LNCAP (cell line): ENCODE results near the gene SPATA21.

Source experiments
- TF ChIP-seq, protein P1 (sequence below): fragments of 450-650 bp; IDR thresholded peaks from 2 replicates; pipeline ENCODE4 v1.5.1; 2017; ENCODE audit warnings: mild to moderate bottlenecking

Gene SPATA21

DNA sequence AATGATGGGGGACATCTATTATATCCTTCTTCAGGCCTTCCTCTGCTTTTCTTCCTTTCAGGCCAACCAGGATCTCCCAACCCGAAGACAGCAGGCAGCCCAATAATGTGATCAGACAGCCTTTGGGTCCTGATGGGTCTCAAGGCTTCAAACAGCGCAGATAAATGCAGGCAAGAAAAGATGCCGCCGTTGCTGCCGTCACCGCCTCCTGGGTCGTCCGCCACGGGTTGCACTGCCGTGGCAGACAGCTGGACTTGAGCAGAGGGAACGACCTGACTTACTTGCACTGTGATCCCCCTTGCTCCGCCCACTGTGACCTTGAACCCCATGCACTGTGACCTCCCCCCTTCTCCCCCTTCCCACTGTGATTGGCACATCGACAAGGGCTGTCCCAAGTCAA, 42.2 kb downstream of the SPATA21 start:
- TF ChIP-seq, protein P1, sequence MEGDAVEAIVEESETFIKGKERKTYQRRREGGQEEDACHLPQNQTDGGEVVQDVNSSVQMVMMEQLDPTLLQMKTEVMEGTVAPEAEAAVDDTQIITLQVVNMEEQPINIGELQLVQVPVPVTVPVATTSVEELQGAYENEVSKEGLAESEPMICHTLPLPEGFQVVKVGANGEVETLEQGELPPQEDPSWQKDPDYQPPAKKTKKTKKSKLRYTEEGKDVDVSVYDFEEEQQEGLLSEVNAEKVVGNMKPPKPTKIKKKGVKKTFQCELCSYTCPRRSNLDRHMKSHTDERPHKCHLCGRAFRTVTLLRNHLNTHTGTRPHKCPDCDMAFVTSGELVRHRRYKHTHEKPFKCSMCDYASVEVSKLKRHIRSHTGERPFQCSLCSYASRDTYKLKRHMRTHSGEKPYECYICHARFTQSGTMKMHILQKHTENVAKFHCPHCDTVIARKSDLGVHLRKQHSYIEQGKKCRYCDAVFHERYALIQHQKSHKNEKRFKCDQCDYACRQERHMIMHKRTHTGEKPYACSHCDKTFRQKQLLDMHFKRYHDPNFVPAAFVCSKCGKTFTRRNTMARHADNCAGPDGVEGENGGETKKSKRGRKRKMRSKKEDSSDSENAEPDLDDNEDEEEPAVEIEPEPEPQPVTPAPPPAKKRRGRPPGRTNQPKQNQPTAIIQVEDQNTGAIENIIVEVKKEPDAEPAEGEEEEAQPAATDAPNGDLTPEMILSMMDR = no peak

DNA sequence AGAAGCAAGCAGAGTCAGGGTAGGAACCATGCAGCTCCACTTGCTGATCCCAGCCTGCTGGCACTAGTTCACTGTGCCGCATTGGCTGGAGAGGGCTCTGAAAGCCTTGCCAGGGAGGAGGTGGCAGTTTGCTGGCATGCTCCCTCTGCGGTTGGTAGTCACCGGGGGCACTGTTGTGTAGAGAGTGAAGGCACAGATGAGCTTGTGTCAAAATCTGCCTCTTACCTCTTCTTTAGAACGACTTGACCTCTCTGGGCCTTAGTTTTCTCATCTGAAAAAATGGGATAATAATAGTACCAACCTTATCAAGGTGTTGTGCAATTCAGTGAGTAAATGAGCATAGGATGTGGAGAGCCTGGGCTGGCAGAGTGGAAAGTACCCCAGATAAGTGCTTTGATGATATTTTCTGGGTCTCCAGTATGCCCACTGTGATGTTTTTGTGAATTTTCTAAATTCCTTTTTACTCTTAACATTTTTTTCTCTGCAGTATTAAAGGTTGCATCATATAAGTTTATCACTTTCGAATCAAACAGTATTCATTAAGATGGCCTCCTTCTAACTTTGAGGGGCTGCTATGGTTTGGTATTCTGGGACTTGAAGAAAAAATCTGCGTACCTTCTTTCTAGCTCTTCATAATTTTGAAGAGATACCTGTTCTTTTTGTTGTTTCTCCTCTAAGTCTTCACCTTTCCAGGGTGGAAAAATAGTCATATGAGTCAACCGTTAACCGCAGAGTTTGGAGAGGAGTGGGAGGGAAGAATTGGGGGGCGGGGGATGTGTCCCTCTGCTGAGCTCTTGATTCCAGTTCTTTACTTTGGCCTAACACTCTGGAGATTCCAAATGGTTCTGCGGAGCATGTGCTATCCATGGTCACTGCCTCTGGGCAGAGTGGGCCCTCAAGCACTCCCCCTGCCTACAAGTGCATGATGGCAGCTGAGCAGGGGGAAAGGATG, 43.4 kb downstream of the SPATA21 start:
- TF ChIP-seq, protein P1 = no peak

DNA sequence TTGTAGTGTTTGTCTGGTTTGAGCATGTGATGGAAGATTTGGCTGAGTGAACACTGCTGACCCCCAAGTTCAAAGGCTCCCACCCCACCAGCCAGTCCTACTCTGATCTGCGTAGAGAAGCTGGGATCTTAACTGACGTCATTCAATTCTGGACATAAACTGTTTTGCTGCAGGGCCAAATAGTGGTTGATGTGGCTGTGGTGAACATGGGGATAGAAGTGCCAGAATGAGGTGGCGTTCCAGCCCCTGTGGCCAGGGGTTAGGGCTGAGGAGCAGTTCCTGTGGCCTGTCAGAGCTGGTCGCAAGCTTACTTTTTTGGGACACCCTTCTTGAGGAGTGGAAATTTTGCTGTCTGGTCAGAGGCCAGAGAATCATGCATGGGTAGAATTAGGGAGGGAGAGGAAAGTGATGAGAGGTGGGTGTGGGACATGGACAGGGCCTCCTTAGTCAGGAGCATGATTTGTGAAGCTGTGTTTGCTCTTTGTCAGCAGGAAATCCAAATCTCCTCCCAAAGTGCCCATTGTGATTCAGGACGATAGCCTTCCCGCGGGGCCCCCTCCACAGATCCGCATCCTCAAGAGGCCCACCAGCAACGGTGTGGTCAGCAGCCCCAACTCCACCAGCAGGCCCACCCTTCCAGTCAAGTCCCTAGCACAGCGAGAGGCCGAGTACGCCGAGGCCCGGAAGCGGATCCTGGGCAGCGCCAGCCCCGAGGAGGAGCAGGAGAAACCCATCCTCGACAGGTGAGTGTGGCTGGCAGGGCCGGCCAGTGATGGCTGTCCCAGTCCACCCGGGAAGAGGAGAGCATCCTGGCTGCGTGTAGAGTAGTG, 44.3 kb downstream of the SPATA21 start:
- TF ChIP-seq, protein P1 = no peak

DNA sequence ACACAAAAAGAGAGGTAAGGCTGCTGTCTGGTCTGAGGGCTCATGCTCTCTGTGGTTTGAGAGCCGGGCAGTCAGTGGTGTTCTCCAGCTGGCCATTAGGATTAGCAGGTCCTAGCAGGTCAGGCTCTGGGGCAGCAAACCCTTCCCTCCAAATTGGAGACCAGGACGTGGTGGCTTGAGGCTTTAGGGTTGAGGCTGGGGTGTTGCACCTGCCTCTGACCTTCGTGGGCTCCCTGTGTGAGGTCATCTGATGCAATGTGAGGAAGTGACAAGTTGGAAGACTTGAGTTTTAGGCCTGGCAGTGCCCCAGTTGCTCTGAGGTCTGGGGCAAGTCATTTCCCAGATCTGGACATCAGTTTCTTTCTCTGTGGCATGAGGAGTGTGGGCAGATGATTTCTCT, 45.8 kb downstream of the SPATA21 start:
- TF ChIP-seq, protein P1 = no peak

DNA sequence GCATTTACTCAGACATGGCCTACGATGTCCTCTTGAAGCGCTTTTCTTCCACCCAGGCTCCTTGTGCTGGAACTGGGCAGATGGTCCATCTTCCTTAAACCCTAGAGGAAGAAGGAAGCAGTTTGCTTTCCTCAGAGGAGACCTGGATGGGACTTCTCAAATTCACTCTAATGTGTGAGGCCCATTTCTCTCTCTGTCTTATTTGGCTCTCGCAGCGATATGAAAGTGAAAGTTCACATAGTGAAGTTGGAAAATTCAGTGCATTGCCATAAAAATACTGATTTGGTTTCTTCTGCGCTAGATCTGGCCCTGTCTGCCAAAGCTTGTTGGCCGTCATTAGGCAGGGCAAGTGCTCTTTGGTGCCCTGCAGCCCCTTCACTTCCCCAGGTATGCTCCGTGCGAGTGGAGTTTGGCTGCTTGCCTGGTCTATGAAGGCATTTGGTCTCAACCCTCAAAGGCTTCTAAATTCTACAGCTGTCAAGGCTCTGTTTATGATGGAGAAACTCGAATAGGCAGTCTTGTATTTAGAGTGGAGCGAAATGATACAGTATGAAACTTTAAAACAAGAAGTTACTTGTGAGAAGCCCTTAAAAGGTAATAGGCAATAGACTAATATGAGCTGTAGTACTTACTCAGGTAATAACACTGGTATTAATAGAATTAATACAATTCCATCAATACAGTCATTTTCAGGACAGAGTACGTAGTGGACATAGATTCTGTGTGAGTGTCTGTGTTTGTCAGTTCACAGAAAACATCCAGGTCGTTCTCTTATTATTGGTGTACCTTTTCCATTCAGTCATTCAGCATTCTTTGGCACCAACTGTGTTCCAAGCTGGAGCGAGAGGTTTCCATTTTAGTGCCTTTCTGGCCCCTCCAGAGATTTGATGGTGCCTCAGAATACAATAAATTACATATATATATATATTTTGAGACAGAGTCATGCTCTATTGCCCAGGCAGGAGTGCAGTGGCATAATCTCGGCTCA, 49.7 kb downstream of the SPATA21 start:
- TF ChIP-seq, protein P1 = no peak

DNA sequence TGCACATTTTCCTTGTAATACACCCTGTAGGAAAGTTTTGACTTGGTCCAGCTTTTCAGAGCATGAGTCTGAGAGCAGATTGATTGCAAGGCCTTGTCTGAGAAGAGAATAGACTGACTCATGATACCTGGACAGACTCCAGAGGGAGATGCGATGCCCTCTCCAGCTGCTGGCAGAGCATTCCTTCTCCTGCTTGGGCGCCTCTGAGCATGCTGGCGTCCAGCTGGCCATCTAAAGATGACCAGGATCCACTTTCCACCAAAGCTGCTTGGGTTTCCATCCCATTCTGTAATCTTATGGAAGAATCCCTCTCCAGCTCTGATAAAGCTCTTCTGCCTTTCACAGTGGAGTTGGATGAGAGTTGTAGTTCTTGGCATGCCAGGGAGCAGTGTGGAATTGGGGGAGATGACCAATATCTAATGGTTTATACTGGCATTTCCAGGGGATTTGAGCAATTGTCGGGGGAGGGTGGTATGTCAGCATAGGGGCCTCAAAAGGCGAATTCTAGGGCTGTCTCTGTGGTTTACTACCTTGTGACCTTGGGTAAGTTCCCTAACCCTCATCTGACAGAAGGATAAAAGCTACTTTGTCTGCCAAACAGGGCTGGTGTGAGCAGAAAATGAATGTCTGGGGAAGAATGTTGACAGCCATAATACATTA, 50.6 kb downstream of the SPATA21 start:
- TF ChIP-seq, protein P1 = no peak
